Left lung (tissue), 10 donors: ENCODE data around the gene BAIAP3. TPM values are rescaled to one million over a fixed set of nuclear protein-coding genes. Genes with fewer than 3 reads are reported as not detected.
"Not testable (repeated sequence)": the region's sequence is repeated elsewhere in the genome, so short reads cannot be mapped to it uniquely, and the experiment has no call there.

Experiments
- ATAC-seq: fragments of 200-7000 bp; cut with Tn5 transposase; one replicate; pipeline ENCODE4 v1.9.1; 2020; ENCODE audit warnings: moderate library complexity
- DNase-seq, 4 donors: peaks; one replicate each; pipeline ENCODE4 v3.0.0-alpha.2; 2013 to 2020
- H3K27ac ChIP-seq, 2 donors: fragments of 200-600 bp; sonication (generic) in 1 of 2; one replicate each; pipeline versions ENCODE4 v1.5.0 to v1.8.0; 2020 to 2021
- H3K27me3 ChIP-seq, 2 donors: fragments of 200-600 bp; sonication (generic) in 1 of 2; one replicate each; pipeline versions ENCODE4 v1.5.0 to v1.8.0; 2020 to 2021
- H3K36me3 ChIP-seq, 2 donors: fragments of 200-600 bp; sonication (generic) in 1 of 2; one replicate each; pipeline versions ENCODE4 v1.5.0 to v1.8.0; 2020 to 2021
- H3K4me1 ChIP-seq, 2 donors: fragments of 200-600 bp; one replicate each; pipeline ENCODE4 v1.8.0; 2021
- H3K4me3 ChIP-seq, 2 donors: fragments of 200-600 bp; sonication (generic) in 1 of 2; one replicate each; pipeline versions ENCODE4 v1.5.0 to v1.8.0; 2020 to 2021; ENCODE audit warnings: mild to moderate bottlenecking in 1 of 2
- H3K9me3 ChIP-seq, 2 donors: fragments of 200-600 bp; sonication (generic) in 1 of 2; one replicate each; pipeline versions ENCODE4 v1.5.0 to v1.8.0; 2020 to 2021
- intact Hi-C, 2 donors: fragments of 100-400 bp; cut with DNase I; formaldehyde crosslinking; loops; one replicate each; pipeline versions ENCODE4 v1.11.2 to v1.14.2; 2022
- polyA plus RNA-seq, 6 donors: library from polyadenylated mRNA; unstranded; fragments of 120-200 nt; gene quantifications; one replicate each; pipeline ENCODE4 v1.2.1, GENCODE V29; 2013; ENCODE audit not compliant: insufficient read length in 6 of 6
- total RNA-seq, 2 donors: library from RNA; stranded (reverse); fragmentation: NEBNext Ultra II Directional; extraction: Animal tissue kit (Norgen Biotek cat#: 25700); gene quantifications; one replicate each; pipeline ENCODE4 v1.2.1, GENCODE V29; 2021
- TF ChIP-seq, protein P1 (sequence below), 2 donors: fragments of 200-600 bp; sonication (generic) in 1 of 2; IDR thresholded peaks; one replicate each; pipeline versions ENCODE4 v1.5.0 to v1.8.0; 2021; ENCODE audit warnings: antibody characterized with exemption in 2 of 2
- donor health status: DM: no; HTN: yes; CAD: no.
- donor health status: DM: no; HTN: no; CAD: no.

BAIAP3 gene
- total and polyA plus RNA-seq, 8 donors: 1.4 to 8.3 (median 4.2) TPM

DNA sequence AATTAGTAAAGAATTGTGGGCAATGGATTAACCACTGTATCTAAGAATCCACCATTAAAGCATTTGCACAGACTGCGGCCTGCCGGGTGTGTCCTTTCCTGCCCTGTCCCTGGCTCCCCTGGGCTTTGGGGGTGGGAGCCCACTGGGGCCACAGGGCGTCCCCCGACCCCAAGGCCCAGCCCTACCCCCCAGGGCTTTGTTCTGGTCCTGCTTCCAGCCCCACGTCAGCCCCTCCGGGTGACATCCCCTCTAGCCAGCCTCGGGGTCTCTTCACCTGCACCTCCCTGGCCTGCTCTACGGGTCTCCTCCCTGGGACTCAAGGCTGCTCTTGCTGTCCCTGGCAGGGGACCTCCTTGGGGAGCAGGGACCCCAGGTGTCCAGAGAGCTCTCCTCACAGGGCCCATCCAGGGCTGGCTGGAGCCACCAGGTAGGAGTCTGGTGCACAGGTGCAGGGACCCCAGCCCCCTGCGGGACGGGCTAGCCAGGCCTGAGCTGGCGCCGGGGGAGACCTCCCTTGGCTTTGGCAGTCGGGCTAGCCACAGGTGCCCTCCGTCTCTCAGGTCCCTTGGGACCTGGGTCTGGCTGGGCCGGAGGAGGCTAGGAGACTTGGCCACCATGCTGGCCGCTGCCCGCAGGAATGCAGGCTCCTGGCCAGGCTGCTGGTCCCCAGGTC is 6.4 kb upstream of the BAIAP3 start:
- H3K27ac ChIP-seq: no peak overlapping the region
- intact Hi-C loops: no loop called here
- H3K36me3 ChIP-seq: peaks cover 0 to 55% of the 10 kb centered on the region in 2 donors
- H3K4me1 ChIP-seq: peaks cover 0 to 11% of the 10 kb centered on the region in 2 donors
- H3K4me3 ChIP-seq: no peak overlapping the region
- TF ChIP-seq, protein P1, sequence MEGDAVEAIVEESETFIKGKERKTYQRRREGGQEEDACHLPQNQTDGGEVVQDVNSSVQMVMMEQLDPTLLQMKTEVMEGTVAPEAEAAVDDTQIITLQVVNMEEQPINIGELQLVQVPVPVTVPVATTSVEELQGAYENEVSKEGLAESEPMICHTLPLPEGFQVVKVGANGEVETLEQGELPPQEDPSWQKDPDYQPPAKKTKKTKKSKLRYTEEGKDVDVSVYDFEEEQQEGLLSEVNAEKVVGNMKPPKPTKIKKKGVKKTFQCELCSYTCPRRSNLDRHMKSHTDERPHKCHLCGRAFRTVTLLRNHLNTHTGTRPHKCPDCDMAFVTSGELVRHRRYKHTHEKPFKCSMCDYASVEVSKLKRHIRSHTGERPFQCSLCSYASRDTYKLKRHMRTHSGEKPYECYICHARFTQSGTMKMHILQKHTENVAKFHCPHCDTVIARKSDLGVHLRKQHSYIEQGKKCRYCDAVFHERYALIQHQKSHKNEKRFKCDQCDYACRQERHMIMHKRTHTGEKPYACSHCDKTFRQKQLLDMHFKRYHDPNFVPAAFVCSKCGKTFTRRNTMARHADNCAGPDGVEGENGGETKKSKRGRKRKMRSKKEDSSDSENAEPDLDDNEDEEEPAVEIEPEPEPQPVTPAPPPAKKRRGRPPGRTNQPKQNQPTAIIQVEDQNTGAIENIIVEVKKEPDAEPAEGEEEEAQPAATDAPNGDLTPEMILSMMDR (IDR thresholded peaks at IDR 0.05): no peak
- H3K9me3 ChIP-seq: peaks cover 0 to 9% of the 10 kb centered on the region in 2 donors
- ATAC-seq (no peak), DNase-seq (no peak)
- H3K27me3 ChIP-seq: peaks cover 3 to 17% of the 10 kb centered on the region in 2 donors

DNA sequence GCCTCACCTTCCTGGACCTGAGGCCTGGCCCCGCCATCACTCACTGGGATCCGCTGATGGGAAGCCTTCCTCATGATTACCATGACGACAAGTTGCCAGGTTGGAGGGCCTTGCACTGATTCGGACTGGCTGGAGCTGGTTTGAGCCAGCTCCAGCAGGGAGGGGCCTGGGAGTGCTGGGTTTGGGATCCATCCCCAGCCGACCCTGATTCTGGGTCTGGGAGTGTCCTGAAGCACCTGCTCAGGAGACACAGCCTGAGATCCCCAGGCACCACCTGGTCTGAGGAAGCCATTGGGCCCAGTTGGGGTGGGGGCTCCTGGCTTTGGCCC is 5.9 kb upstream of the BAIAP3 start:
- ATAC-seq (no peak), DNase-seq (no peak)
- Histone ChIP-seq H3K4me1 (peaks cover 0 to 16% of the 10 kb centered on the region in 2 donors), H3K27ac (no peak overlapping the region), H3K36me3 (peaks cover 0 to 50% of the 10 kb centered on the region in 2 donors), H3K4me3 (no peak overlapping the region), H3K27me3 (peaks cover 8 to 22% of the 10 kb centered on the region in 2 donors), H3K9me3 (peaks cover 0 to 9% of the 10 kb centered on the region in 2 donors)
- intact Hi-C loops: no loop called here
- TF ChIP-seq, protein P1 (IDR thresholded peaks at IDR 0.05): no peak

DNA sequence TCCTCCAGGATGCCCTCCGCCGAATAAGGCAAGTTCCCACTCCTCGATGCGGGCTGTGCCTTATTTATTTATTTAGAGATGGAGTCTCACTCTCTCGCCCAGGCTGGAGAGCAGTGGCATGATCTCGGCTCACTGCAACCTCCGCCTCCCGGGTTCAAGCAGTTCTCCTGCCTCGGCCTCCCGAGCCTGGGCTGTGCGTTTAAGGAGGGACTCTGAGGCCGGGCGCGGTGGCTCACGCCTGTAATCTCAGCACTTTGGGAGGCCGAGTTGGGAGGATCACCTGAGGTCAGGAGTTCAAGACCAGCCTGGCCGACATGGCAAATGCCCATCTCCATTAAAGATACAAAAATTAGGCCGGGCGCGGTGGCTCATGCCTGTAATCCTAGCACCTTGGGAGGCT is 5.3 kb upstream of the BAIAP3 start:
- ATAC-seq: not testable (repeated sequence)

DNA sequence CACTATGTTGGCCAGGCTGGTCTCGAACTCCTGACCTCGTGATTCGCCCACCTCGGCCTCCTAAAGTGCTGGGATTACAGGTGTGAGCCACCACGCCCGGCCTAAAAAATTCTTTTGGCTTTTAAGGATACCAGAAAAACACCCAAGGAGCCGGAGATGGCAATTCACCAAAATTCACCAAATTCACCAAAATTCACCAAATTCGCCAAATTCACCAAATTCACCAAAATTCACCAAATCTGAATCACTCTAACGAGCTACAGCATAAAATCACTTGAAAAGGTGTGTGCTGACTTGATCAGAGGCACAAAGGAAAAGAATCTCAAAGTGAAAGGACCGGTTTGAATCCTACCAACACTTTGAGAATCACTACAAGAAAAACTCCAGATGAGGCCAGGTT is 4.5 kb upstream of the BAIAP3 start:
- DNase-seq, intact Hi-C loops, ATAC-seq, H3K4me3 ChIP-seq, H3K9me3 ChIP-seq, H3K27ac ChIP-seq: not testable (repeated sequence)
- Histone ChIP-seq H3K36me3 (peaks cover 0 to 36% of the 10 kb centered on the region in 2 donors), H3K27me3 (peaks cover 22 to 36% of the 10 kb centered on the region in 2 donors), H3K4me1 (peaks cover 3 to 30% of the 10 kb centered on the region in 2 donors)

More for the DNA sequence above, 5.3 kb upstream of the BAIAP3 start:
- H3K27ac ChIP-seq, H3K9me3 ChIP-seq, intact Hi-C loops, DNase-seq, H3K4me3 ChIP-seq: not testable (repeated sequence)
- Histone ChIP-seq H3K27me3 (peaks cover 13 to 28% of the 10 kb centered on the region in 2 donors), H3K4me1 (peaks cover 0 to 22% of the 10 kb centered on the region in 2 donors), H3K36me3 (peaks cover 0 to 44% of the 10 kb centered on the region in 2 donors)

DNA sequence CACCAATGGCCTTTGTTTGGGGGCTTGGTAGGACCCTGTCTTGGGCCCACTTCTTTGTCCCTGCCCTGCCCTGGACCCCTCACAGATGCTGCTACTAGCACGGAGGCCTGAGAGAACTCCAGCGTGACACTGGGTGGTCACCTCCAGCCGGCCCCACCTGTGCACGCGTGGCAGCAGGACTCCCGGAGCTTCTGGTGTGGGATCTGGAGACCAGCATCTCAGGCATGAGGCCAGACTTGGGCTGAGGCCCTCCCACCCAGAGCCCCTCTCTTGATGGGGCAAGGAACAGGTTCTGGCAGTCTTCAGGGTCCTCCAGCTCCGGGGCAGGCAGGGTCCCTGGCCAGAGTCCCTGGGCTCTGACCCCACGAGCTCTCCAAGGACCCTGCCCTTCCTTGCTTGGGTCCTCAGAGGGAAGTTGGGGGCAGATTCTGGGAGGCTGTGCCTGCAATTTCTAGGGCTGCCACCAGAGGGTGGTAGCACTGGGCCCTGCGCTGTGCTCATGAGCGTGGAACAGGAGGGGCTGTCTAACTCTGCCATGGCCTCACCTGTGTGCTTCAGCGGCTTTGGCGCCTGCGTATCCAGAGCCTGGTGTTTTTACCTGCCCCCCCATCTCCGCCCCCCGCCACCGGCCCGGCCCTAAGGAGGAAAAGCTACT is 3.1 kb upstream of the BAIAP3 start:
- ATAC-seq (no peak), DNase-seq (no peak)
- no peak overlapping the region for H3K27ac ChIP-seq
- H3K4me1 ChIP-seq: peaks cover 5 to 37% of the 10 kb centered on the region in 2 donors
- intact Hi-C loops: no loop called here
- no peak overlapping the region for H3K4me3 ChIP-seq
- TF ChIP-seq, protein P1 (IDR thresholded peaks at IDR 0.05): peak; percentile 9 to 61
- H3K36me3 ChIP-seq: peaks cover 0 to 22% of the 10 kb centered on the region in 2 donors
- peaks cover 0 to 9% of the 10 kb centered on the region in 2 donors for H3K9me3 ChIP-seq
- peaks cover 34 to 50% of the 10 kb centered on the region in 2 donors for H3K27me3 ChIP-seq

DNA sequence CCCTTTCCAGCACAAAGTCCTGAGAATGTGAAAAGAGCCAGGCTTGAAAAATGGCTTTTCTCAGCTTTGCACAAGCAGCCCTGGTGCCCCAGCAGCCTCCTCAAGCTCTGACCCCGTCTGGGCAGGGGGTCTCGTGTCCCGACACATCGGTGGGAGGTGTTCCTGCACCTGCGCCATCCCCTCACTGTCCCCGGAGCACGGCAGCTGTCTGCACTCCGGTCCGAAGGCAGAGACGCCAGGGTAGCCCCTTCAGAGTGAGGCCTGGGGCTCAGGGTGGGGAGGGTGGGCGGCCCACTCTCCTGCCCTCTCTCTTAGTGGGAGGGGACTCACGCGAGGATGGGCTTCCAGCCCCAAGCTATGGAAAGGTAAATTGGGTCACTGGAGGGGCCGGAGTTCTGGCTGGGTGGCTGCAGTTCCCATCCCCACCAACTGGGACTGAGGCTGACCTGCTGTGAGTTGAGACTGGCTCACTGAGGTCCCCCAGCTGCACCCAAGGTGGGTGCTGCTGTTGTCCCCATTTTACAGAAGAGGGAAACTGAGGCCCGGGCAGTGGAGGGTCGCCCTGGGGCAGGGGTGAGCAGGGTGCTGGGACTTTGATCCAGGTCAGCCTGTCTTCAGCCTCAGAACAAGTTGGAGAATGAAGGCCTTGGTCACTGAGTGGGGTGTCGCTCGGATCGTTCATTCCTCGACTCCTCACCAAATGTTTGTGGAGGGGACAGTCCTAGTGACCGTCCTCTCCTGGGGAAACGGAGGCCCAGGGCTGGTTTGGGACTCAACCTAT is 2.3 kb upstream of the BAIAP3 start:
- peaks cover 0 to 9% of the 10 kb centered on the region in 2 donors for H3K9me3 ChIP-seq
- H3K36me3 ChIP-seq: peaks cover 0 to 14% of the 10 kb centered on the region in 2 donors
- DNase-seq: no peak
- peaks cover 5 to 37% of the 10 kb centered on the region in 2 donors for H3K4me1 ChIP-seq
- peak overlapping the region in 1 of 2 donors; percentile 36 for H3K4me3 ChIP-seq
- TF ChIP-seq, protein P1 (IDR thresholded peaks at IDR 0.05): no peak
- H3K27me3 ChIP-seq: peaks cover 34 to 58% of the 10 kb centered on the region in 2 donors
- H3K27ac ChIP-seq: peak overlapping the region in 1 of 2 donors; percentile 53
- ATAC-seq: no peak
- intact Hi-C loops: no loop called here
